ENCODE data around the gene SUCNR1.

DNA sequence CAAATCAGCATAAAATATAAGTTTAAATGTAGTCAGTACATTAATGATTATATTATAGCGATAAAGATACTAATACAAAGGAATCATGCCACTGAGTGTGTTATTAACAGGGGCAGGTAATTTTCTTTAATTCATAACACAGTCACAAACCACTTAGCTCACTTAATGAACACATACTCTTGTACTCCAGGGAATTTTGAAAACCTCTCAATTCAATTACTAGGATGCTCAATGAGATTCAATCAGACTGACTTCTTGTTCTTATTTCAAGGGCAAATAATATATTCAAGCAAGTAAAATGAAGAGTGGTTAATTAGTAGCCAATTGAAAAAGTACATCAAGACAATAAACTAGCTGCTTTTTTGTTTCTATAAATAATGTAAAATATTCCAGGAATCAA is 5.8 kb upstream of the SUCNR1 start:
- TF ChIP-seq, protein P1, sequence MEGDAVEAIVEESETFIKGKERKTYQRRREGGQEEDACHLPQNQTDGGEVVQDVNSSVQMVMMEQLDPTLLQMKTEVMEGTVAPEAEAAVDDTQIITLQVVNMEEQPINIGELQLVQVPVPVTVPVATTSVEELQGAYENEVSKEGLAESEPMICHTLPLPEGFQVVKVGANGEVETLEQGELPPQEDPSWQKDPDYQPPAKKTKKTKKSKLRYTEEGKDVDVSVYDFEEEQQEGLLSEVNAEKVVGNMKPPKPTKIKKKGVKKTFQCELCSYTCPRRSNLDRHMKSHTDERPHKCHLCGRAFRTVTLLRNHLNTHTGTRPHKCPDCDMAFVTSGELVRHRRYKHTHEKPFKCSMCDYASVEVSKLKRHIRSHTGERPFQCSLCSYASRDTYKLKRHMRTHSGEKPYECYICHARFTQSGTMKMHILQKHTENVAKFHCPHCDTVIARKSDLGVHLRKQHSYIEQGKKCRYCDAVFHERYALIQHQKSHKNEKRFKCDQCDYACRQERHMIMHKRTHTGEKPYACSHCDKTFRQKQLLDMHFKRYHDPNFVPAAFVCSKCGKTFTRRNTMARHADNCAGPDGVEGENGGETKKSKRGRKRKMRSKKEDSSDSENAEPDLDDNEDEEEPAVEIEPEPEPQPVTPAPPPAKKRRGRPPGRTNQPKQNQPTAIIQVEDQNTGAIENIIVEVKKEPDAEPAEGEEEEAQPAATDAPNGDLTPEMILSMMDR (IDR thresholded peaks at IDR 0.05; ENCODE audit: borderline replicate concordance, extremely low read depth, low read length, poor library complexity, severe bottlenecking): no peak
- no peak for TF ChIP-seq EZH2 (IDR thresholded peaks at IDR 0.05; ENCODE audit: borderline replicate concordance, low read depth, low read length, severe bottlenecking)
